ENCODE measurements around the gene HELZ2. TPM values are rescaled to one million over a fixed set of nuclear protein-coding genes. Genes with fewer than 3 reads are reported as not detected.

The HELZ2 gene
- total and polyA plus RNA-seq, 2 donors (not counting 1 experiment from before 2014, with no cell fraction given): 36.3 to 52.6 TPM

- no peak overlapping the region for H3K27ac ChIP-seq (ENCODE audit: low read length in 2 of 2)
- DNase-seq (no peak), ATAC-seq (ENCODE audit: low read depth) (no peak)
- no peaks in the 10 kb centered on the region for H3K9me3 ChIP-seq (ENCODE audit: control extremely low read depth in 1 of 3, control insufficient read depth in 2 of 3, insufficient read depth in 1 of 3, low read length in 2 of 3)
- Mint-ChIP-seq H3K27me3 (no peaks in the 10 kb centered on the region), H3K4me1 (peaks cover 9% of the 10 kb centered on the region), H3K4me3 (no peak overlapping the region), H3K27ac (no peak overlapping the region), H3K9me3 (ENCODE audit: insufficient read depth) (no peaks in the 10 kb centered on the region)
- WGBS (ENCODE audit: insufficient coverage): 93% methylated on average over 16 of the region's 19 CpGs
- H3K27me3 ChIP-seq (replicated peaks in 1 of 4; ENCODE audit: control extremely low read depth in 1 of 4, control insufficient read depth in 3 of 4, insufficient read depth in 4 of 4, low read length in 3 of 4): no peaks in the 10 kb centered on the region
- peaks cover 14% of the 10 kb centered on the region for H3K79me2 ChIP-seq (ENCODE audit: control insufficient read depth, insufficient read depth, low read length)
- H3K4me2 ChIP-seq (replicated peaks; ENCODE audit: low read depth, low read length, poor library complexity, severe bottlenecking): no peak overlapping the region
- H3K4me3 ChIP-seq (ENCODE audit: control extremely low read depth in 1 of 5, extremely low read depth in 1 of 5, insufficient read depth in 1 of 5, low read depth in 2 of 5, low read length in 4 of 5): no peak overlapping the region
- no peak overlapping the region for H2AFZ ChIP-seq (ENCODE audit: insufficient read depth, low read depth, low read length, poor library complexity, severe bottlenecking)
- H3K36me3 ChIP-seq (replicated peaks in 1 of 2; ENCODE audit: control extremely low read depth in 1 of 2, control insufficient read depth in 1 of 2, extremely low read depth in 1 of 2, insufficient read depth in 2 of 2, low read length in 1 of 2): peaks cover 0 to 5% of the 10 kb centered on the region in 2 experiments
- no peak for TF ChIP-seq EZH2 (IDR thresholded peaks at IDR 0.05; ENCODE audit: borderline replicate concordance, insufficient read depth, low read depth, low read length, poor library complexity, severe bottlenecking)
- no peak for TF ChIP-seq CTCF (IDR thresholded peaks at IDR 0.05)
- intact Hi-C loops (cut with micrococcal nuclease): no loop called here
- ChIA-PET CTCF (interaction anchor here (0.6 to 3.4 kb wide), 7 partner anchors 10 to 398 kb away, joined by 3 to 16 read pairs (median 3); partner anchors contain the start of gene PTK6), POLR2A (interaction anchor here (0.7 kb wide), 1 partner anchor 39 kb away, joined by 5 read pairs; no protein-coding TSS in a partner anchor)
- H4K20me1 ChIP-seq (ENCODE audit: control insufficient read depth, insufficient read depth, low read length, poor library complexity, severe bottlenecking): peaks cover 11% of the 10 kb centered on the region
- no peak overlapping the region for H3K9ac ChIP-seq (ENCODE audit: low read length)
- H3K4me1 ChIP-seq (ENCODE audit: control insufficient read depth in 2 of 2, insufficient read depth in 2 of 2, low read length in 2 of 2): peaks cover 14 to 28% of the 10 kb centered on the region in 2 donors
Measured at GRCh38 chr20:63577317-63577894, 3.4 kb upstream of the HELZ2 start.

GRCh38 chr20:63576311-63576710, 2.3 kb upstream of the HELZ2 start:
- Histone ChIP-seq H3K79me2 (ENCODE audit: control insufficient read depth, insufficient read depth, low read length) (peaks cover 21% of the 10 kb centered on the region), H3K4me2 (replicated peaks; ENCODE audit: low read depth, low read length, poor library complexity, severe bottlenecking) (no peak overlapping the region), H2AFZ (ENCODE audit: insufficient read depth, low read depth, low read length, poor library complexity, severe bottlenecking) (no peak overlapping the region), H4K20me1 (ENCODE audit: control insufficient read depth, insufficient read depth, low read length, poor library complexity, severe bottlenecking) (peaks cover 22% of the 10 kb centered on the region), H3K36me3 (replicated peaks in 1 of 2; ENCODE audit: control extremely low read depth in 1 of 2, control insufficient read depth in 1 of 2, extremely low read depth in 1 of 2, insufficient read depth in 2 of 2, low read length in 1 of 2) (peaks cover 0 to 13% of the 10 kb centered on the region in 2 experiments), H3K9me3 (ENCODE audit: control extremely low read depth in 1 of 3, control insufficient read depth in 2 of 3, insufficient read depth in 1 of 3, low read length in 2 of 3) (no peaks in the 10 kb centered on the region), H3K27ac (ENCODE audit: low read length in 2 of 2) (no peak overlapping the region), H3K4me3 (ENCODE audit: control extremely low read depth in 1 of 5, extremely low read depth in 1 of 5, insufficient read depth in 1 of 5, low read depth in 2 of 5, low read length in 4 of 5) (no peak overlapping the region), H3K9ac (ENCODE audit: low read length) (no peak overlapping the region), H3K4me1 (ENCODE audit: control insufficient read depth in 2 of 2, insufficient read depth in 2 of 2, low read length in 2 of 2) (peaks cover 14 to 33% of the 10 kb centered on the region in 2 donors), H3K27me3 (replicated peaks in 1 of 4; ENCODE audit: control extremely low read depth in 1 of 4, control insufficient read depth in 3 of 4, insufficient read depth in 4 of 4, low read length in 3 of 4) (no peaks in the 10 kb centered on the region)
- no peak for TF ChIP-seq CTCF (IDR thresholded peaks at IDR 0.05)
- no peak for TF ChIP-seq EZH2 (IDR thresholded peaks at IDR 0.05; ENCODE audit: borderline replicate concordance, insufficient read depth, low read depth, low read length, poor library complexity, severe bottlenecking)
- intact Hi-C loops (cut with micrococcal nuclease): no loop called here
- Mint-ChIP-seq H3K9me3 (ENCODE audit: insufficient read depth) (no peaks in the 10 kb centered on the region), H3K27me3 (no peaks in the 10 kb centered on the region), H3K27ac (no peak overlapping the region), H3K4me1 (peaks cover 9% of the 10 kb centered on the region), H3K4me3 (peak overlapping the region; percentile 11)
- 94% methylated on average over 3 of the region's 7 CpGs for WGBS (ENCODE audit: insufficient coverage)
- POLR2A ChIA-PET: no interaction called here
- CTCF ChIA-PET: interaction anchor here (1.5 to 3.4 kb wide), 2 partner anchors 38 to 397 kb away, joined by 3 to 16 read pairs; partner anchors contain the start of gene PTK6
- no peak for DNase-seq
- no peak for ATAC-seq (ENCODE audit: low read depth)
